LoVo (cell line): ENCODE data around the gene ARHGEF10L.

Experiments
- DNase-seq: peaks from one replicate; pipeline ENCODE4 v3.0.0-alpha.2; 2016; ENCODE audit warnings: low spot score

The ARHGEF10L gene

GRCh38 chr1:17523321-17524041 is 16.0 kb upstream of the ARHGEF10L start:
- no peak for DNase-seq

DNA sequence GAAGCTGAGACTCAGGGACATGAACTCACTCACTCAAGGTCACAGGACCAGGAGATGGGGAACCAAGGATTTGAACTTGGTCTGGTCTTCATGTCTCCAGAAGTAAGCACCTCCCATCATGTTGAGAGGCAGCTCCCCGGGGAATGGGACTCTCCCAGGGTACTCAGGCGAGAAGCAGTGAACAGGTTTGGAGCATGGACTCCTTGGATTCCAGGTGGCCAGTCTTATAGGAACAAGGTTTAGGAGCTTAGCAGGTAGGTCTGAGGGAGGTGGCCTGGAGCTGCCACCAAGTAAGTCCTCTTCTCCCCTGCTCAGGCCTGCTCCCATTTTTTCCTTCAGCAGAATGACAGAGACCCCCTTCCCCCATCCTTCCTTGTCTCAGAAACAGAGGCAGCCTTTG is 14.9 kb upstream of the ARHGEF10L start:
- DNase-seq, result no peak

DNA sequence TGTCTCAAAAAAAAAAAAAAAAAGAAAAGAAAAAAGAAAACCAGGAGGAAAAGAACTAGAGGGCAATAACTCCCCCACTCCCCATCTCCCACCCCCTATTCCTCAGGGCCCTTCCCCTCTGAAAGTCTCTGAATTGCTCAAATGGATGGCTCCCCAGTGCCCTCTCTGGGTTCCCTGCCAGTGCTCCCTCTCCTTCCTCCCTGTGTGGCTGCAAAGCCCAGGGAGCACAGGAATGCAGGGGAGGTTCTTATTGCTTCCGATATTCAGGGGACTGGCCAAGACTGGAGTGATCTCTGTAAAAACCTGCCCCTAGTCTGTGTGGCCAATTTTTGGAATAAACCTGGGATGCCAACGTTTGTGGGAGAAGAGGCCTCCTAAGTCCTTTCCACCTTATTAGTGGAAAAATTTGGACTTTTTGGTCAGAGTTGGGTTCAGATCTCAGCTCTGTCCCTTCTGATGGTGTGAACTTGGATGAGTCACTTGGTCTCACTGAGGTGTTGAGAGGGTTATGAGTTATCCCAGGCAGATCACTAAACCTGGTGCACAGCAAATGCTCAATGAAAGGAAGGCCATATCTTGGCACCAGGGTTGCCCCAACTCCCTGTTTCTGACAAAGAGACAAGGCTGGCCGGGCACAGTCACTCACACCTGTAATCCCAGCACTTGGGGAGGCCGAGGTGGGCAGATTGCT is 13.4 kb upstream of the ARHGEF10L start:
- no peak for DNase-seq

DNA sequence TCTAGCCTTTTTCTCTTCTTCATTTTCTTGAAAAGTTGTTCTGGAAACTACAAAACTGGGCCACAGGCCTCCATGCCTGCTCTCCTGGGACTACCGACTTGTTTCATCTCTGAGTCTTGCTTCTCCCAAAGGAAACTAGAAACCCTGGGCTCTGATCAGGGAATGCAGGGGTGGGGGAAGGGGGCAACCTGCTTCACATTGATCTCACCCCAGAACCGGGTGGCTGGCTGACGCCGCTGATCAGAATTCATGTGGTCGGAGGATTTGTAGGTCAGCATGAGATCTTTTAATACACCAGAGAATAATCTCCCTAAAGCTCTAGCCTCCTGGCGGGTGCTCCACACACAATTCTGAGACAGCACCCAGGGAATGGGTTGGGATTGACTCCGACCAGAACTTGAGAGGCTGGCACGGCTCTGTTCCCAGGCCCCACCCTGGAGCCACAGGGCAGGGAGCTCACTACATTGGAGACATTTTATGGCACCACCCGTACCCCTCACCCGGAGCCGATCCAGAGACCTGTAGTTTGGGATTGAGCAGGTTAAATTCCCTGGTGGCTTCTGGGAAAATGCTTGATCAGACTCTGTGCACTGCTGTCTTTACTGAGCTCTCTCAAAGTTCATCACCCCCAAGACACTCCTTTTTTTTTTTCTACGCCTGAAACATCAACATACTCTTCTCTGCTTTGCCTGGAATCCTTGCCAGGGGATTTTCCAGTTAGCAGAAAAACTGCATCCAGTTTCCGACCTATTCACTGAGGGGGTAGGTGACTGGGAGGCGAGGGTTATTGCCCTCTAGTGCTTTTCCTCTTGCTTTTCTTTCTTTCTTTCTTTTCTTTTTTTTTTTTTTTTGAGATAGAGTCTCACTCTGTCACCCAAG is 12.2 kb upstream of the ARHGEF10L start:
- DNase-seq, result no peak

GRCh38 chr1:17529381-17529780 is 10.1 kb upstream of the ARHGEF10L start:
- no peak for DNase-seq

DNA sequence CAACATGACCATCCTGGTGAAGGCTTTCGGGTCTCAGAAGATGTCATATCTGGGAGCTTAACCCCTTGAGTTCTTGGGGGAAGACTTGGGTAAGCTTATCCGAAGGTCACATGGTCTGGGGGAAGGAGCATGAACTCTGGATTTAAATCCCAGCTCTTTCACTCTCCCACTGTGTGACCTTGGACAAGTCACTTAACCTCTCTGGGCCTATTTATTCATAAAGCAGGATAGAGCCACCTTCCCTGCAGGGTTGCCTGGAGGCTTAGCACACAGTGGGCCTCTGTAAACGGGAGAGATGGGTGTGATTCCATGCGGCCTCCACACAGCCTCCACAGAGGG is 8.2 kb upstream of the ARHGEF10L start:
- no peak for DNase-seq

- DNase-seq, result peak; percentile 76
These were observed 7.6 kb upstream of the ARHGEF10L start for GRCh38 chr1:17531682-17532487.

DNA sequence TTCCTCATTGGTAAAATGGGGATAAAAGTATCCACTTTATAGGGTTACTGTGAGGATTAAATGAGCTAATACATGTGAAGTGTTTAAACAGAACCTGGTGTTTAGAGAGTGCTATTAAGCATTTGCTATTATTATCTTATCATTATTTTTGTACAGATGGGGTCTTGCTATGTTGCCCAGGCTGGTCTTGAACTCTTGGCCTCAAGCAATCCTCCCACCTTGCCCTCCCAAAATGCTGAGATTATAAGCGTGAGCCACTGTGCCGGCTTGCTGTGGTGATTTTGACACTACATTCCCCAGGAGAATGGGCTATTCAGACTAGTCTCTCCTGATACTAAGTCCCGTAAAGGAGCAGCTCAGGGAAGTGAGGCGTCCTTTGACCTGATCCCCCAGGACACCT is 6.3 kb upstream of the ARHGEF10L start:
- no peak for DNase-seq

- no peak for DNase-seq
These were observed 4.1 kb upstream of the ARHGEF10L start for GRCh38 chr1:17535300-17535936.

GRCh38 chr1:17538010-17538409 is 1.5 kb upstream of the ARHGEF10L start:
- DNase-seq, result no peak

DNA sequence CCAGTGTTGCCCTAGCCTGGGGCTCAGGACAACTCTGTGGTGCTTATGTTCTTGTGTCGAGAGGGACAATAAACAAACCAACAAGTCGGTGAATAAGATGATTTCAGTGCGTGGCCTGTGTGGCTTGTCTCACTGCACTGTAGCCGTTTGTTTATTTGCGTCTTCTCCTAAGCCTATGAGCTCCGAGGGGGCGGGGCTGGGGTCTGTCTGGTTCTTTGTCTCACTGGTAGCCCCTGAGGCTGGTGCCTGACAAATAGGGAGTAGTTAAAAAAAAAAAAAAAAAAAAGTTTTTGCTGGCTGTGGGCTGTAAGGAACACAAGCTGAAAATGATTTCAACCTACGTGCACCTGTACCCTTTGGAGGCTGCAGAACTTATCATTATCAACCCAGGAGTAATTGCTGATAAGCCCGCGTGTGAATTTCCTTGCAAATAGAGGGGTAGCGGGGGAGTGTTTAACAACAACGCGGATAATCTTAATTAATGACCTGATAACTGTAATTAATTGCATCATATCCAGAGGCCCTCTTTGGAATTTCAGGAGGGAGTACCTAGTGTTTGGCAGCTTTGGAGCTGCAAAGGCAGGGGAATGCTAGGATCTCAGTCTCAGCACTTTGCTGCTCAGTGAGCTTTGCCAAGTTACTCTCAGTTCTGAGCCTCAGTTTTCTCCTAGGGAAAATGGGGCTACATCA is 925 bp upstream of the ARHGEF10L start:
- DNase-seq, result no peak

DNA sequence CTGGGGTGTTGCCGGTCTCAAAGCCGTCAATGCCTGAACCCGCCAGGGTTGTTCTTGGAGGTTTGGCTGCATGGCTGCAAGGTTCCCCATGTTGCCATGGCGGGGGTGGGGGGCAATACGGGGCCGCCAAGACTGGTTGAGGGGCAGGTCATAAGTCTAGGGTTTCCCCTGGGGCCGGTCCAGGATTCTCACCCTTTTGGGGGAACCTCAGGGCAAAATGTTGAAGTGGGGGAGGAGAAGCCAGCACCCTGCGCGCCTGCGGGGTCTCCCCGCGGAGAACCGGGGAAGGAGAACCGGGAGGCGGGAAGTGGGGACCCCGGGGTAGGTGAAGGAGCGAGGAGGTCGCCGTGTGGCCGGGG is 401 bp upstream of the ARHGEF10L start:
- DNase-seq, result no peak

DNA sequence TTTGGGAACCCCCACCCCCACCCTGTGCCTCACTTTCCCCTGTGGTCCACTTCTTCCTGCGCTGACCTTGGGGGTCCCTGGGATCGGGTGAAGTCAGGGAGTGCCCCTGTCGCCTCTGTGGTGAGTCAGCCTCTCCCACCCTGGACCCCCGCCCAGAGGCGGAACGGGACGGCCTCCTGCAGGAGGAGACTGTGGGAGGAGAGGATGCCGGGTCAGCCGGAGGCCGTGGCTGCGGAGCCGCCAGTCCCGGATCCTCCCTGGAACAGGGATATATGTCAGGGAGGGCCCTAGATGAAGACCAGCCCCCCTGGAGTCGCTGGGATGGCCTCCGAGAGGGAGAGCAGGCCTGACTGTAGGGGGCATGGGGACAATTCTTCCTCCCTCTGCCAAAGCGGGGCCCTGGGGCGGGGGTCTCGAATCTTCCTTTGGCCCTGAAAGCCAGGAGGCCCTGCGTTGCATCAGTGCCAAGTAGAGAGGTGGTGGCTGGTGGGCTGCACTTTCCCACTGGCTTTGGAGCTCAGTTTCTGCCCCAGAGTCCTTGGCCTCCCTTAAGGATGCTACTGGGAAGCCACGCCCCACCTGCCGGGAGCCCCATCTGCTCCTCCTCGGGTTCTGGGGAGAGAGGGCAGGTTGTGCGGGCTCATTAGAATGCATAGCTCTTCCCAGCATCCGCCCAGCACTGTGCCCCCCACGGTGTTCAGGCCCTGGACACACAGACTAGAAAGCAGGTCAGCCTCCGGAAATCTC is 930 bp downstream of the ARHGEF10L start:
- no peak for DNase-seq

DNA sequence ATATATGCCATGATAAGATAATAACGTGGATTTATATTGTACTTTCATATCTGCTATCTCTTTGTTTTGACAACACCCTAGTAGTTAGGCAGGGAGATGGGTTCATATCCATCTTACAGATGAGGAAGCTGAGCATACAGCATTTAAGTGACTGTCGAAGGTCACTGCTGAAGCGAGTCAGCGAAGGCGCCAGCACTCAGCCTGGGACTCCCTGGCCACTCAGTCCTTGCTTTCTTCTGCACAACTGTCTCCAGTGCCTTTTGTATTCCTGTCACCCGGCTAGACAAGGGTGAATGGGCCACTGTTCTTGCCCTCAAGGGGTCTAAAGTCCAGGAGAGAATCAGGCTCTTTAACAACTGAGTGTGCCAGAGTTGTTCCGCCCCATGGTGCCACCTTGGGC is 3.1 kb downstream of the ARHGEF10L start:
- peak; percentile 14 for DNase-seq

DNA sequence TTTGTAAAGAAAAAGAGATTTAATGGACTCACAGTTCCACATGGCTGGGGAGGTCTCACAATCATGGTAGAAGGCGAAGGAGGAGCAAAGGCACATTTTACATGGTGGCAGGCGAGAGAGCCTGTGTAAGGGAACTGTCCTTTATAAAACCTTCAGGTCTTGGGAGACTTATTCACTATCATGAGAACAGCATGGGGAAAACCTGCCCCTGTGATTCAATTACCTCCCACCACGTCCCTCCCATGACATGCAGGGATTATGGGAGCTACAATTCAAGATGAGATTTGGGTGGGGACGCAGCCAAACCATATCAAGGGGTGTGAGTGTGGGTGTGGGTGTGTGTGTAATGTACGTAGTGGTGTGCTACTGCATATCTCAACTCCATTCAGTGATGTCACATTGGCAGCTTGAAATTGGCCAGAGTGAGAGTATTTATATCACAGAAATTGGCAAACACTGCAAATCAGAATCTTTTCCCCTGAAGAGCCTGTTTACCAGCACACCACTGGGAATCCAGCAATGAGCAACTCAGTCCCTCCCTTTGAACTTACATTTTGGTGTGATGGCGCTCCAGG is 5.4 kb downstream of the ARHGEF10L start:
- no peak for DNase-seq

DNA sequence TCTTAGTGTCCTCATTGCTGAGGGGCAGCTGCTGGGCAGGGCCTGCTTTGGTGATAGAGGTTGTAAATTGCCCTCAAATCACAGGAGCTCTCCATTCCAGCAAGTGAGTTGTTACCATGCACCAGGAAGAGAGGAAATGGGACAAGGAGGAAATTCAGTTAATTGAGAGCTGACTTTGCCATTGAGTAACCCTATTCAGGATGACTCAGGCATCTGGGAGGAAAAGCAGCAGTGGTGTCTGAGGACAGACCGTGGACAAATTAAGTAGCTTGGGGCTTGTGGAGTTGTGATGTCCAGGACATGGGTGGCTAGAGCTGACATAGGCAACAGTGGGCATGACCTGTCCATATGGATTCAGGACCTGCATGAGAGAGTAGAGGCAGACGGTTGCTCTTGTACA is 5.9 kb downstream of the ARHGEF10L start:
- DNase-seq, result no peak

DNA sequence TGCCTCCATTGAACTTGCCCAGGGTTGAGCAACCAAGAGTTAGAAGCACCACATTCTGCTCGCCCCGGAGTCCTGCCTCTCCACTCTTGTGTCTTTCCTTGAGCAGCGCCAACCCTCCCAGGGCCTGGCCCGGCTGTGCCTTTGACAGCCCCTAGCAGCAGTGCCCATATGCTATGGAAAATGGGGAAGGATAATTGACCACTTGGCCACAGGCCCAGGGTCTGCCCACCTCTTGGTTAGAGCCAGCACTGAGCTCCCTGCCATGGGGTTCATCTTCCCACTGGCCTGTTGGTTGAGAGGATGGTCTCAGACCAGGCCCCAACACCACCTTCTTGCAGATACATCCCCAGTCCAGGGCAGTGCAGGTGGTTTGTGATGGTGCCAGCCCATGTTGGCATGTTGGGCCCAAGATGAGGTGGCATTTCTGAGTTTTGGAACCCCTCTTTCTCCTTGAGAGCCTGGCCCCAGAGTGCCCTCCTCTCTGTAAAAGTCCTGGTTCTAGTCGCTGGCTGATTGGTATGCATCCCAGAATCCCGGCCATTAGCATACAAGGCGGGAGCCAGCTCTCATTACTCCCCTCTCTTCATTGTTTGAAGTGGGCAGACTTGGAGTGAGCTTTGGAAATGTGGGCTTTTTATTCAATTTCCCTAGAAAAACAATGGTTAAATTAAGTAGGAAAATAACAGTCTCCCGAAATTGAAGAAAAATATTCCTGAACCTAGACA is 7.6 kb downstream of the ARHGEF10L start:
- DNase-seq, result no peak

GRCh38 chr1:17549384-17549783 is 9.9 kb downstream of the ARHGEF10L start:
- no peak for DNase-seq
